SIG-M5 (cell line): Measurements from ENCODE around the gene MAP6.
"Not testable (repeated sequence)": the region's sequence is repeated elsewhere in the genome, so short reads cannot be mapped to it uniquely, and the experiment has no call there.

ENCODE experiments used
- DNase-seq: peaks from one replicate; lab custom pipeline; 2025; lab: John Stamatoyannopoulos, UW

The MAP6 gene

GRCh38 chr11:75668451-75669297 lies at the start of gene MAP6:
MAP6 (minus strand) TSS chr11:75669038; CDS start chr11:75668369, 669 bp downstream.
- DNase-seq: no peak

GRCh38 chr11:75717608-75718418 lies 49.0 kb upstream of the MAP6 start, which contains the start of gene MOGAT2:
MOGAT2 (plus strand) TSS chr11:75717838; CDS start chr11:75717889, 51 bp downstream.
- DNase-seq: no peak

- DNase-seq: no peak
Observed at GRCh38 chr11:75716659-75717058, 47.8 kb upstream of the MAP6 start.

- no peak for DNase-seq
Observed at GRCh38 chr11:75715688-75716087, 46.9 kb upstream of the MAP6 start.

GRCh38 chr11:75714211-75714610 lies 45.4 kb upstream of the MAP6 start:
- no peak for DNase-seq

GRCh38 chr11:75706260-75706729 lies 37.5 kb upstream of the MAP6 start:
- no peak for DNase-seq

GRCh38 chr11:75705541-75705940 lies 36.7 kb upstream of the MAP6 start:
- DNase-seq: no peak

GRCh38 chr11:75703695-75704237 lies 34.9 kb upstream of the MAP6 start:
- DNase-seq: no peak

- no peak for DNase-seq
Observed at GRCh38 chr11:75700940-75701339, 32.1 kb upstream of the MAP6 start.

GRCh38 chr11:75697906-75698581 lies 29.2 kb upstream of the MAP6 start:
- DNase-seq: no peak

- no peak for DNase-seq
Observed at GRCh38 chr11:75691804-75692203, 23.0 kb upstream of the MAP6 start.

GRCh38 chr11:75689863-75690609 lies 21.2 kb upstream of the MAP6 start:
- DNase-seq: no peak

- not testable (repeated sequence) for DNase-seq
Observed at GRCh38 chr11:75683856-75684255, 15.0 kb upstream of the MAP6 start.

GRCh38 chr11:75679566-75679965 lies 10.7 kb upstream of the MAP6 start:
- DNase-seq: no peak

- no peak for DNase-seq
Observed at GRCh38 chr11:75678620-75679259, 9.9 kb upstream of the MAP6 start.

GRCh38 chr11:75677909-75678308 lies 9.1 kb upstream of the MAP6 start:
- no peak for DNase-seq

- DNase-seq: no peak
Observed at GRCh38 chr11:75677275-75677674, 8.4 kb upstream of the MAP6 start.

- DNase-seq: no peak
Observed at GRCh38 chr11:75673977-75674582, 5.2 kb upstream of the MAP6 start.

GRCh38 chr11:75667831-75668450 lies 897 bp downstream of the MAP6 start:
- no peak for DNase-seq
